Measurements from ENCODE around the gene MINDY3.

MINDY3 gene

DNA sequence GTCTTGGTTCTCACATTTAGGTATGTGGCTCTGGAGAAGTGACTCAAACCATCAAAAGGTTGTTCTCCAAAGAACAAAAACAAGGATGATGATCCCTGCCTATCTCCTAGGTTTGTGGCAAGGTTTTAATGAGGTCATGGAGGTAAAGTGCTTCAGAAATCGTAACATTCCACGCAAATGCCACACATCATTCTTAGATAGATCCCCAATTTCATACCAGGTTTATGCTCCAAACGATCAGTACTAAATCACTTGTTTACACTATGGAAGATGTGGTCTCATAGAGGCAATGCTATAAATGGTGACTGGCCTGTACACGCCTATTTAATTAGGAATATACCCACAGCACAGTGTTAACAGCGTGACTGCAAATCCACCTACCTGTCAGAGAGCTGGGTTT, 66.6 kb downstream of the MINDY3 start:
- DNase-seq (ENCODE audit: low read depth): no peak
- no peak for TF ChIP-seq CTCF (IDR thresholded peaks at IDR 0.05; ENCODE audit: insufficient read depth, low read depth, low read length, missing control alignments)
- H3K4me3 ChIP-seq (ENCODE audit: low read length): no peak overlapping the region

DNA sequence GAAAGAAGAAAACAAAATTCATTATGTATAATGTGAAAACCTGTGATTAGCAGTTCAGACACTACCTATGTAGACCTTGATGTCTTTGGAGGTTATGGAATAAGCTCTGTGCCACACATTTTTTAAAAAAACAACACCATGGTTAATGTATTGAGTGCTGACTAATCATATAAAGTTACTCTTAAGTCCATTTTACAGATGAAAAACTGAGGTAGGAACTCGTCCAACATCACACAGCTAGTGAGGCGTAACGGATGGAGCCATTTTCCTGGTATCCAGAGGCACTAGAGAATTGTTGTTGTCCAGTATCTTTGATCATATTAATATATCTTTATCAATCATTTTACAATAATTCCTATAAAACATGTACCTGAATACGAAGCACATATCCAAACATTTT, 67.5 kb downstream of the MINDY3 start:
- DNase-seq (ENCODE audit: low read depth): no peak
- H3K4me3 ChIP-seq (ENCODE audit: low read length): no peak overlapping the region
- TF ChIP-seq CTCF (IDR thresholded peaks at IDR 0.05; ENCODE audit: insufficient read depth, low read depth, low read length, missing control alignments): no peak

DNA sequence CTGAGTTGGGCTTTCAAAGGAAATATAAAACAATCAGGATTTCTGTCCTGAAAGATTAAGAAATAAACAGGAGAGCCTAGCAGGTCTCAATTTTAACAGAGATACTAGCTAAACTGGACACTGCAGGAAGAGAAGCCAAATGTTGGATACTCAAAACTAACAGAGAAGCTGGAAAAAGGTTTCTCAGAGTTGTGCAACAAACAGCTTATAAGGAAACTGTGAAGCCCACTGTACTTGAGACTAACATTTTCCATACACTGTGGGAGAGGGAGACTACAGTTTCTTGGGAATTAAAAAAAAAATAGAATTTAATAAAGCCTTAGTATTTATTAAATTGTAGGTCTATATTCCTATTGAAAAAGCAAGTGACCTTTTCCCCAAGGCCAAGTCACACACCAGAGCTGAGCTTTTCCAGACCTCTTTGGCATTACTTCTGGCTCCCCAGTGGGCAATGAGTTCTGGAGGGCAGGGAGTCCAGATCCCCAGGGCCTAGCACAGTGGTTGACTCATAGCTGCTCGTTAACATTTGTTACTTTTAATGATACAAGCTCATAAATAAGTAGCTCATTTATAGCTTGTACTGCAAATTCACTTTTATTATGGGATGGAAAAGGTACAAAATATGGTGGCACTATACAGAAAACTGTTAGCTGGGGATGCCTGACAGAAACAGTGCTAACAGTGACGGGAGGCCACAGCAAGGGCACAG, 68.3 kb downstream of the MINDY3 start:
- no peak for DNase-seq (ENCODE audit: low read depth)
- no peak overlapping the region for H3K4me3 ChIP-seq (ENCODE audit: low read length)
- no peak for TF ChIP-seq CTCF (IDR thresholded peaks at IDR 0.05; ENCODE audit: insufficient read depth, low read depth, low read length, missing control alignments)

DNA sequence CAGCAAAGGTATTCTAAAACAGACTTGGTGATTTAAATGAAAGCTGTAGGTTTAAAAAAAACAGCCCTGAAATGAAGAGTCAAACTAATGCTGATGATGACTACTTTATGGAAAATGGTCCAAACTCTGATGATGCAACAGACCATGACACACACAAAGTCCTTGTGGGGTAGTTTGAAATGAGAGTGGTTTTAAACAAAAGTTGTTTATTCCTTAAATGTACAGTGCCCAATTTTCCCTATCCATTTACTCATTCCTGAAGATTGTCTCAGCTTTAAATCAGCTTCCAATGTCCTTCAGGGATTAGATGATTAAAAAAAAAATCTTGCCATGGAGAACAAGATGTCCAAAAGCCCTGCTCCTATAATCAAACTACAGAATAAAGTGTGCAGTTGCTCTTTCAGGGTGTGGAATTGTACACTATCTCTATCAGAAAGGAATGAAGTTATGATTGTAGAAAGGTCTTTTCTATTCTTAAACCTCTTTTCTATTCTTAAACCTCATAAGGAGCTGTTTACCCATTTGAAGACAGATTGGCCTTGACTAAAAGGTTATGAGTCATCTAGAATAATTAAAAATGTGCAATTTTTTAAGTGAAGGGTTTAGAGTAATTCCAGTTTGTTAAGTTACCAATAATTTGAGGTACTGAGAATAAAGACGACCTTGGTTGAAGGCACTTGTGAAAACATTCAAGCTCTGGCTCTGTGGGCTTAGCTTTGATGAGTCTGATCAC, 70.3 kb downstream of the MINDY3 start:
- H3K4me3 ChIP-seq (ENCODE audit: low read length): no peak overlapping the region
- DNase-seq (ENCODE audit: low read depth): peak; percentile 59
- no peak for TF ChIP-seq CTCF (IDR thresholded peaks at IDR 0.05; ENCODE audit: insufficient read depth, low read depth, low read length, missing control alignments)

- TF ChIP-seq CTCF (IDR thresholded peaks at IDR 0.05; ENCODE audit: insufficient read depth, low read depth, low read length, missing control alignments): no peak
Observed at GRCh38 chr10:15787426-15787825, 72.9 kb downstream of the MINDY3 start.

DNA sequence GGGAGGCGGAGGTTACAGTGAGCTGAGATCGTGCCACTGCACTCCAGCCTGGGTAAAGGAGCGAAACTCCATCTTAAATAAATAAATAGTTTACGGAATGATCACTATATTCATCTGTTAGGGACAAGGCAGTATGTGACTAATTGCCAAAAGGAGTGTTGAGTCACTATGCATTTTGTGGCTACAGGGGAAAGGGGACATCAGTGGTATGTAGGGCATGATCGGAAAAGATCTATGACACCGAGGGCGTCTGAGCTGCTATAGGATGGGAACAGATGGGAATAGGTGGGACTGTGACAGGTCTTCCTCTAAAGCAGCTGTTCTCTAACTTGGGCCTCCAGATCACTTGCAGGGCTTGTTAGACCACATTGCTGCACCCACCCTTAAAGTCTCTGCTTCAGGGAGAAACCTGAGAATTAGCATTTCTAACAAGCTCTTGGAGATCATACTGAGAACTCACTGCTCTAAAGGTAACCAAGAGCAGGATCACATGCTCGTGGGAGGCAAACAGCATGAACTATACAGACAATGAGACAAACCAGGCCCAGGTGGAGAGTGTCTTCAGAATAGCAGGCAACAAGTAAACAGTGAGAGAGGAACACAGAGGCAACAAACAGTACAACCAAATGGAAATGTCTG, 75.5 kb downstream of the MINDY3 start:
- DNase-seq (ENCODE audit: low read depth): peak; percentile 3
- TF ChIP-seq CTCF (IDR thresholded peaks at IDR 0.05; ENCODE audit: insufficient read depth, low read depth, low read length, missing control alignments): no peak
- H3K4me3 ChIP-seq (ENCODE audit: low read length): no peak overlapping the region

More at GRCh38 chr10:15787426-15787825, 72.9 kb downstream of the MINDY3 start:
- no peak for DNase-seq (ENCODE audit: low read depth)
- H3K4me3 ChIP-seq (ENCODE audit: low read length): no peak overlapping the region
